Hepatocyte (in vitro differentiated cells): ENCODE measurements around the gene CBLN3. TPM values are rescaled to one million over a fixed set of nuclear protein-coding genes. Genes with fewer than 3 reads are reported as not detected.

Experiments
- DNase-seq: peaks from one replicate; pipeline ENCODE4 v3.0.0-alpha.2; 2016; ENCODE audit warnings: low spot score
- H2AFZ ChIP-seq: fragments of 200-600 bp; sonication (generic); 2 replicates; pipeline ENCODE4 v1.6.0; 2016; ENCODE audit warnings: antibody characterized with exemption, mild to moderate bottlenecking
- H3K27ac ChIP-seq: fragments of 200-600 bp; sonication (generic); 2 replicates; pipeline ENCODE4 v1.5.1; 2016; ENCODE audit warnings: mild to moderate bottlenecking
- H3K27me3 ChIP-seq: fragments of 200-600 bp; sonication (generic); 2 replicates; pipeline ENCODE4 v1.6.1; 2016
- H3K36me3 ChIP-seq: fragments of 200-600 bp; sonication (generic); replicated peaks from 2 replicates; pipeline ENCODE4 v1.5.1; 2016; ENCODE audit warnings: low read depth; ENCODE audit not compliant: insufficient read depth
- H3K4me1 ChIP-seq: fragments of 200-600 bp; sonication (generic); 2 replicates; pipeline ENCODE4 v1.5.1; 2016; ENCODE audit warnings: mild to moderate bottlenecking, moderate library complexity; ENCODE audit not compliant: insufficient read depth
- H3K4me2 ChIP-seq: fragments of 200-600 bp; sonication (generic); 2 replicates; pipeline ENCODE4 v1.6.0; 2016
- H3K4me3 ChIP-seq: fragments of 200-600 bp; sonication (generic); 2 replicates; pipeline ENCODE4 v1.5.1; 2016; ENCODE audit warnings: mild to moderate bottlenecking
- H3K79me2 ChIP-seq: fragments of 200-600 bp; sonication (generic); 2 replicates; pipeline ENCODE4 v1.6.0; 2017; ENCODE audit warnings: mild to moderate bottlenecking
- H3K9me2 ChIP-seq: fragments of 200-600 bp; sonication (generic); replicated peaks from 2 replicates; pipeline ENCODE4 v1.6.0; 2017; ENCODE audit warnings: mild to moderate bottlenecking; ENCODE audit not compliant: insufficient read depth
- H3K9me3 ChIP-seq: fragments of 200-600 bp; sonication (generic); 2 replicates; pipeline ENCODE4 v1.5.1; 2016; ENCODE audit warnings: low read depth, mild to moderate bottlenecking
- H4K20me1 ChIP-seq: fragments of 200-600 bp; sonication (generic); 2 replicates; pipeline ENCODE4 v1.6.0; 2016; ENCODE audit warnings: mild to moderate bottlenecking; ENCODE audit not compliant: insufficient read depth, poor library complexity, severe bottlenecking
- EZH2 ChIP-seq: fragments of 200-600 bp; sonication (generic); IDR thresholded peaks from 2 replicates; pipeline ENCODE4 v1.6.1; 2016; ENCODE audit warnings: antibody characterized with exemption, mild to moderate bottlenecking, borderline replicate concordance
- EZH2phosphoT487 ChIP-seq: fragments of 200-600 bp; sonication (generic); IDR thresholded peaks from one replicate; pipeline ENCODE4 v1.6.1; 2018; ENCODE audit warnings: antibody characterized with exemption, mild to moderate bottlenecking, low read depth, moderate library complexity; ENCODE audit not compliant: unreplicated experiment, severe bottlenecking
- WGBS: methylation state at CpG from one replicate; pipeline ENCODE4 v1.1.6; 2016; ENCODE audit warnings: low lambda C conversion rate; ENCODE audit errors: missing lambda C conversion rate; 5-methylcytosine and 5-hydroxymethylcytosine counted together
- polyA plus RNA-seq: library from polyadenylated mRNA; unstranded; fragments of >200 nt; fragmentation: Nextera tagmentation; extraction: Ambion mirVana; gene quantifications from 2 replicates; pipeline ENCODE4 v1.2.1, GENCODE V29; 2016
- total RNA-seq: library from RNA; depleted of rRNA; stranded (reverse); fragments of >200 nt; gene quantifications from 2 replicates; pipeline ENCODE4 v1.2.3, GENCODE V29; 2014
- TF ChIP-seq, protein P1 (sequence below): fragments of 200-600 bp; sonication (generic); IDR thresholded peaks from 2 replicates; pipeline ENCODE4 v1.5.1; 2016; ENCODE audit warnings: antibody characterized with exemption, mild to moderate bottlenecking; ENCODE audit not compliant: poor library complexity

Gene CBLN3
- total and polyA plus RNA-seq, 2 experiments from 2014 or later = 0.99 to 2.2 TPM

DNA sequence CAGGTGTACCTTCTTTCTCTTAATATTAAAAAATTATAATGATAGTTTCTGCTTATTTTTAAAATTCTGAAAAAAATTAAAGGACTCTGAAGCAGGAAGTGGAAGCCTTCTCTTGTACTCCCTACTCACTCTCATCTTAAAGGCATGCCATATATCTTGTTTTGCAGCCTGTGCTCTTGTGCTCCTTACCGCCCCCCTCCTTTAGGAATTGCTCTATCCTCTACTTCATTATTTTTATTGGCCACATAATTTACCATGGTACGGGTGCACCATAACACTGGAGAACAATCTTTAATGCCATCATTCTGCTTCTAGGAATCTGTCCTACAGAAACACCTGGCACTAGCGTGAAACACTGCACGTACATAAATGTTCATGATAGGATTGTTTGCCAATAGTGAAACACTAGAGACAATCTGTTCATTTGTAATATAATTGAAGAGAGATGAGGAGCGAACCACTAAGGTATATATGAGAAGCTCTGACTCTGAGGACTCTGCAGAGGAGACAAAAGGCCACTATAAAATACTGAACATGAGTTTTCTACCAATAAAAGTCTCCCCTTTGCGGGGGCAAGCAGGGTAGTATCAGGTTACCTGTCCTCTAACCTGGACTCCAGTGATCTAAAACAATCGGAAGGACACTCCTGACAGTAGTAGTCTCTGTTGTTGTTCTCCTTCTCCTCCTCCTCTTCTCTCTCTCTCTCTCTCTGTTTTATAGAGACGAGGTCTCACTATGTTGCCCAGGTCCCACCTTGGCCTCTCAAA is 37.0 kb downstream of the CBLN3 start:
- H3K9me3 ChIP-seq = no peaks in the 10 kb centered on the region
- peaks cover 13% of the 10 kb centered on the region for H3K4me1 ChIP-seq
- 45% methylated on average over 8 of the region's 8 CpGs for WGBS
- no peaks in the 10 kb centered on the region for H3K9me2 ChIP-seq
- no peak for TF ChIP-seq EZH2
- TF ChIP-seq, protein P1, sequence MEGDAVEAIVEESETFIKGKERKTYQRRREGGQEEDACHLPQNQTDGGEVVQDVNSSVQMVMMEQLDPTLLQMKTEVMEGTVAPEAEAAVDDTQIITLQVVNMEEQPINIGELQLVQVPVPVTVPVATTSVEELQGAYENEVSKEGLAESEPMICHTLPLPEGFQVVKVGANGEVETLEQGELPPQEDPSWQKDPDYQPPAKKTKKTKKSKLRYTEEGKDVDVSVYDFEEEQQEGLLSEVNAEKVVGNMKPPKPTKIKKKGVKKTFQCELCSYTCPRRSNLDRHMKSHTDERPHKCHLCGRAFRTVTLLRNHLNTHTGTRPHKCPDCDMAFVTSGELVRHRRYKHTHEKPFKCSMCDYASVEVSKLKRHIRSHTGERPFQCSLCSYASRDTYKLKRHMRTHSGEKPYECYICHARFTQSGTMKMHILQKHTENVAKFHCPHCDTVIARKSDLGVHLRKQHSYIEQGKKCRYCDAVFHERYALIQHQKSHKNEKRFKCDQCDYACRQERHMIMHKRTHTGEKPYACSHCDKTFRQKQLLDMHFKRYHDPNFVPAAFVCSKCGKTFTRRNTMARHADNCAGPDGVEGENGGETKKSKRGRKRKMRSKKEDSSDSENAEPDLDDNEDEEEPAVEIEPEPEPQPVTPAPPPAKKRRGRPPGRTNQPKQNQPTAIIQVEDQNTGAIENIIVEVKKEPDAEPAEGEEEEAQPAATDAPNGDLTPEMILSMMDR = peak; percentile 10
- no peaks in the 10 kb centered on the region for H3K27me3 ChIP-seq
- H3K79me2 ChIP-seq = no peaks in the 10 kb centered on the region
- no peak overlapping the region for H3K4me3 ChIP-seq
- no peaks in the 10 kb centered on the region for H4K20me1 ChIP-seq
- DNase-seq = peak; percentile 46
- H3K4me2 ChIP-seq = peak overlapping the region; percentile 67
- peak overlapping the region; percentile 48 for H2AFZ ChIP-seq
- no peaks in the 10 kb centered on the region for H3K36me3 ChIP-seq
- H3K27ac ChIP-seq = peak overlapping the region; percentile 82

DNA sequence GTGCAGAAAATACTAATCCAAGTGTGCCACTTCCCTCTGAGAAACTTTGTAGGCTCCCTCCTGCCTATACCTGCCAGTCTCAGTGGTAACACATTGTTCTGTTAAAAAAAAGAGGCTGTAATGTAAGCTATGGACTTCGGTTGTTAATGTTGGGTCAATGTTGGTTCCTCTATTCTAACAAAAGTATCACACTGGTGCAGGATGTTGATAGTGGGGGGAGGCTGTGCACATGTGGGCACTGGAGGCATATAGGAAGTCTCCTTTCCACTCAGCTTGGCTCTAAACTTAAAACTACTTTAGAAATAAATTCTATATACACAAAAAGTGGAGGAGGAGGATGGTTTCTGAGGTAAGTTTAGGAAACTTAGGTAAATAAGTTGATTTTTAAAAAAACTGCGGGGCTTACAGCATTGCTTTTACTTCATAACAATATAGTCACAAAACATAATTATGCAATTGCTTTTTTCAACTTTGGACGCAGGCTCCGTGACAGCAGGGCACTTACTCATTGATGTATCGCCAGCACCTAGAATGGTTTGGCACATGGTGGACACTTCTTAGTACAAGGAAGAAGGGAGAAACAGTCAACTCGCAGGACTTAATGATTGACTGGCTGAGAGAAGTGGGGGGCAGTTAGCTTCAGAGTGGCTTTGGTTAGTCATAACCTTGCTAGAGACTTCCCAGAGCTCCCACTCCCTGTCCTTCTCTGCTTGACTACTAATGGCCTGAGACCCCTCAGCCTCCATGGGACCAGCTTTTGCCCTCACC is 38.6 kb downstream of the CBLN3 start:
- Histone ChIP-seq H3K79me2 (no peaks in the 10 kb centered on the region), H4K20me1 (no peaks in the 10 kb centered on the region), H3K27ac (peak overlapping the region; percentile 82), H3K9me3 (no peaks in the 10 kb centered on the region), H3K9me2 (no peaks in the 10 kb centered on the region), H3K4me1 (peaks cover 25% of the 10 kb centered on the region), H3K27me3 (no peaks in the 10 kb centered on the region), H3K4me3 (no peak overlapping the region), H2AFZ (no peak overlapping the region), H3K36me3 (no peaks in the 10 kb centered on the region), H3K4me2 (no peak overlapping the region)
- no peak for DNase-seq
- WGBS = 80% methylated on average over 6 of the region's 6 CpGs
- TF ChIP-seq EZH2phosphoT487 (no peak), EZH2 (no peak)
- TF ChIP-seq, protein P1 = no peak

DNA sequence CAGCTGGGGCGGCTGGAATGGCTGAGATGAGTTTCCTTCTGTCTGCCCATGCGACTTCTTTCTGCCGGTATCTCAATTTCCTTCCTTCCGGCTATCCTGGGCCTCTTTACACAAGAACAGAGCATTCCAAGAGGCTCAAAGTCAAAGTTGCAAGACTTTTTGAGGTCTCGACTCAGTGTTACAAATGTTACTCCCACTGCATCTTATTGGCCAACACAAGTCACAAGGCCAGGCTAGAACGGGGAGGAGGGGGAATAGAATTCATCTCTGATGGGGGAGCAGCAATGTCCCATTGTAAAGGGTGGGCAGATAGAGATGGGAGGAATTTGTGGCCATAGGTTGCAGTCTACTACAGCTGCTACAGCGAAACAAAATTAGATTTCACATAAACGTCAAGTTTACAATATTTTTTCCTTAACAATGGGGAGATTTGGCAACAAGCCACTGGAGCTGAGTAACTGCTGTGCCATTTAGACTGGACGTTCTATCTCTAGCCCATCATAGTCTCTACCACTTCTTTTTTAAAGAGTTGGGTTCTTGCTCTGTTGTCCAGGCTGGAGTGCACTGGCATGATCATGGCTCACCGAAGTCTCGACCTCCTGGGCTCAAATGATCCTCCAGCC is 40.1 kb downstream of the CBLN3 start:
- H4K20me1 ChIP-seq = no peaks in the 10 kb centered on the region
- WGBS = 45% methylated on average over 11 of the region's 11 CpGs
- no peak overlapping the region for H3K4me3 ChIP-seq
- TF ChIP-seq EZH2phosphoT487 (no peak), EZH2 (no peak)
- TF ChIP-seq, protein P1 = no peak
- peak; percentile 57 for DNase-seq
- H3K27ac ChIP-seq = peak overlapping the region; percentile 82
- H3K79me2 ChIP-seq = no peaks in the 10 kb centered on the region
- peaks cover 25% of the 10 kb centered on the region for H3K4me1 ChIP-seq
- H2AFZ ChIP-seq = no peak overlapping the region
- H3K4me2 ChIP-seq = peak overlapping the region; percentile 54
- no peaks in the 10 kb centered on the region for H3K9me3 ChIP-seq
- H3K9me2 ChIP-seq = no peaks in the 10 kb centered on the region
- no peaks in the 10 kb centered on the region for H3K36me3 ChIP-seq
- no peaks in the 10 kb centered on the region for H3K27me3 ChIP-seq
